HAP-1 (cell line): Measurements from ENCODE around the gene ETFA.
A peak's percentile ranks its signal among the peaks of the same experiment; 100 is the strongest.

ENCODE experiments used
- DNase-seq, 2 experiments: peaks; one replicate each; pipeline ENCODE4 v3.0.0-alpha.2; 2016 to 2020; ENCODE audit warnings: low spot score in 2 of 2
- H3K27me3 ChIP-seq: fragments of 250-450 bp; sonication (Bioruptor Pico); 2 replicates; pipeline ENCODE4 v1.5.1; 2020; ENCODE audit warnings: low read depth, mild to moderate bottlenecking, moderate library complexity
- H3K36me3 ChIP-seq: fragments of 250-450 bp; sonication (Bioruptor Pico); replicated peaks from 2 replicates; pipeline ENCODE4 v1.5.1; 2020; ENCODE audit warnings: mild to moderate bottlenecking
- H3K4me1 ChIP-seq: fragments of 250-450 bp; sonication (Bioruptor Pico); 2 replicates; pipeline ENCODE4 v1.5.1; 2020; ENCODE audit warnings: mild to moderate bottlenecking
- H3K4me3 ChIP-seq: fragments of 250-450 bp; sonication (Bioruptor Pico); 2 replicates; pipeline ENCODE4 v1.5.1; 2020; ENCODE audit warnings: mild to moderate bottlenecking, moderate library complexity
- H3K9me3 ChIP-seq: fragments of 250-450 bp; sonication (Bioruptor Pico); 2 replicates; pipeline ENCODE4 v1.5.1; 2020; ENCODE audit warnings: mild to moderate bottlenecking, moderate library complexity
- in situ Hi-C: fragments of 300-500 bp; cut with MboI; formaldehyde crosslinking; loops from 3 replicates; pipeline ENCODE4 v1.14.3; 2020; ENCODE audit warnings: low sequenced_read_pairs, inconsistent platforms, mixed read lengths

ETFA gene

GRCh38 chr15:76221085-76221767, 90.0 kb downstream of the ETFA start:
- in situ Hi-C loops: no loop called here
- H3K4me3 ChIP-seq: no peak overlapping the region
- H3K9me3 ChIP-seq: no peaks in the 10 kb centered on the region
- no peak for DNase-seq
- peaks cover 22% of the 10 kb centered on the region for H3K36me3 ChIP-seq
- H3K4me1 ChIP-seq: no peaks in the 10 kb centered on the region
- no peaks in the 10 kb centered on the region for H3K27me3 ChIP-seq

- in situ Hi-C loops: no loop called here
- DNase-seq: no peak
These were observed 93.4 kb downstream of the ETFA start for GRCh38 chr15:76217882-76218217.

GRCh38 chr15:76217029-76217881, 94.0 kb downstream of the ETFA start:
- no peaks in the 10 kb centered on the region for H3K4me1 ChIP-seq
- H3K36me3 ChIP-seq: peaks cover 29% of the 10 kb centered on the region
- H3K4me3 ChIP-seq: no peak overlapping the region
- no peaks in the 10 kb centered on the region for H3K9me3 ChIP-seq
- H3K27me3 ChIP-seq: no peaks in the 10 kb centered on the region
- DNase-seq: no peak
- in situ Hi-C loops: no loop called here

More at GRCh38 chr15:76217882-76218217, 93.4 kb downstream of the ETFA start:
- H3K4me1 ChIP-seq: no peaks in the 10 kb centered on the region
- no peaks in the 10 kb centered on the region for H3K27me3 ChIP-seq
- no peaks in the 10 kb centered on the region for H3K9me3 ChIP-seq
- peaks cover 25% of the 10 kb centered on the region for H3K36me3 ChIP-seq
- H3K4me3 ChIP-seq: no peak overlapping the region

GRCh38 chr15:76215634-76216033, 95.6 kb downstream of the ETFA start:
- Histone ChIP-seq H3K4me3 (no peak overlapping the region), H3K27me3 (no peaks in the 10 kb centered on the region), H3K4me1 (no peaks in the 10 kb centered on the region), H3K9me3 (no peaks in the 10 kb centered on the region), H3K36me3 (peaks cover 33% of the 10 kb centered on the region)
- DNase-seq: no peak
- in situ Hi-C loops: no loop called here

GRCh38 chr15:76209942-76210341, 101.3 kb downstream of the ETFA start:
- in situ Hi-C loops: no loop called here
- H3K9me3 ChIP-seq: no peaks in the 10 kb centered on the region
- H3K27me3 ChIP-seq: no peaks in the 10 kb centered on the region
- peak in 1 of 2 experiments; percentile 7 for DNase-seq
- H3K36me3 ChIP-seq: peaks cover 47% of the 10 kb centered on the region
- H3K4me1 ChIP-seq: no peaks in the 10 kb centered on the region
- H3K4me3 ChIP-seq: no peak overlapping the region

- Histone ChIP-seq H3K36me3 (peaks cover 45% of the 10 kb centered on the region), H3K9me3 (no peaks in the 10 kb centered on the region), H3K4me1 (no peaks in the 10 kb centered on the region), H3K4me3 (no peak overlapping the region), H3K27me3 (no peaks in the 10 kb centered on the region)
- peak in 1 of 2 experiments; percentile 6 for DNase-seq
- in situ Hi-C loops: no loop called here
These were observed 101.7 kb downstream of the ETFA start for GRCh38 chr15:76209523-76209922.

GRCh38 chr15:76208786-76209424, 102.4 kb downstream of the ETFA start:
- H3K4me3 ChIP-seq: no peak overlapping the region
- H3K9me3 ChIP-seq: no peaks in the 10 kb centered on the region
- DNase-seq: peak in 1 of 2 experiments; percentile 11
- H3K27me3 ChIP-seq: no peaks in the 10 kb centered on the region
- H3K4me1 ChIP-seq: no peaks in the 10 kb centered on the region
- in situ Hi-C loops: no loop called here
- peaks cover 44% of the 10 kb centered on the region for H3K36me3 ChIP-seq

GRCh38 chr15:76208084-76208785, 103.0 kb downstream of the ETFA start:
- in situ Hi-C loops: no loop called here
- Histone ChIP-seq H3K4me3 (no peak overlapping the region), H3K36me3 (peaks cover 40% of the 10 kb centered on the region), H3K4me1 (no peaks in the 10 kb centered on the region), H3K27me3 (no peaks in the 10 kb centered on the region), H3K9me3 (no peaks in the 10 kb centered on the region)
- DNase-seq: peak in 1 of 2 experiments; percentile 12

- H3K36me3 ChIP-seq: peaks cover 33% of the 10 kb centered on the region
- H3K9me3 ChIP-seq: no peaks in the 10 kb centered on the region
- no peaks in the 10 kb centered on the region for H3K27me3 ChIP-seq
- H3K4me1 ChIP-seq: no peaks in the 10 kb centered on the region
- in situ Hi-C loops: no loop called here
- no peak overlapping the region for H3K4me3 ChIP-seq
- peak in 1 of 2 experiments; percentile 65 for DNase-seq
These were observed 104.8 kb downstream of the ETFA start for GRCh38 chr15:76206325-76206976.

GRCh38 chr15:76204916-76205460, 106.3 kb downstream of the ETFA start:
- Histone ChIP-seq H3K9me3 (no peaks in the 10 kb centered on the region), H3K36me3 (peaks cover 33% of the 10 kb centered on the region), H3K27me3 (no peaks in the 10 kb centered on the region), H3K4me3 (no peak overlapping the region), H3K4me1 (no peaks in the 10 kb centered on the region)
- peak in 1 of 2 experiments; percentile 1 for DNase-seq
- in situ Hi-C loops: no loop called here

- in situ Hi-C loops: no loop called here
- H3K4me3 ChIP-seq: no peak overlapping the region
- H3K9me3 ChIP-seq: no peaks in the 10 kb centered on the region
- no peak for DNase-seq
- H3K36me3 ChIP-seq: peaks cover 29% of the 10 kb centered on the region
- no peaks in the 10 kb centered on the region for H3K27me3 ChIP-seq
- H3K4me1 ChIP-seq: no peaks in the 10 kb centered on the region
These were observed 107.0 kb downstream of the ETFA start for GRCh38 chr15:76204109-76204845.

GRCh38 chr15:76203346-76204108, 107.7 kb downstream of the ETFA start:
- no peak for DNase-seq
- peaks cover 23% of the 10 kb centered on the region for H3K36me3 ChIP-seq
- no peaks in the 10 kb centered on the region for H3K9me3 ChIP-seq
- no peaks in the 10 kb centered on the region for H3K4me1 ChIP-seq
- in situ Hi-C loops: no loop called here
- H3K4me3 ChIP-seq: no peak overlapping the region
- no peaks in the 10 kb centered on the region for H3K27me3 ChIP-seq
